SH-SY5Y (cell line): ENCODE results near the gene DPF1.

Experiments used
- GATA2 ChIP-seq: IDR thresholded peaks from 2 replicates; pipeline ENCODE4 v1.6.1; 2011; ENCODE audit warnings: mild to moderate bottlenecking, low read depth, low read length
- GATA3 ChIP-seq: IDR thresholded peaks from 2 replicates; pipeline ENCODE4 v1.6.1; 2011; ENCODE audit warnings: low read depth, mild to moderate bottlenecking, low read length, moderate library complexity

DNA sequence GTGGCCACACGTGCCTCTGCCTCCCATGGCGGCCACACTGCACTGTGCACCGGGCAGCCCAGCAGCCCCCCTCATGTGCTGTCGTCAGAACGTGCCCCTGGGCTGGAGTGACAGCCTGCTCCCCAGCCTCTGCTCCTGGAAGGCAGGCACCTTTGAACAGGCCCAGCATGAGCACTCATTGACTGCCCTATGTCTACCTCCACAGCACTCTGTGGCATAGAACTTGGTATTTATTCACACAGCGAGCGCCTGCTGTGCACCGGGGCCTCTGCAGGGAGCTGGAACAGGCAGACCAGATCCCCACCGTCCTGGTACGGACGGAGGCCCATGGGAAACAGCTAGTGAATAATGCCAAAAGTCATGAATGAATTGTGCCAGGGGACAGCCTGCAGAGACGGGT, 53.7 kb downstream of the DPF1 start:
- TF ChIP-seq GATA3, result no peak
- TF ChIP-seq GATA2, result no peak
